Measurements from ENCODE around the gene RHOBTB3. TPM values are rescaled to one million over a fixed set of nuclear protein-coding genes. Genes with fewer than 3 reads are reported as not detected.

Gene RHOBTB3
- total and polyA plus RNA-seq, 2 donors (not counting 3 experiments of a cell fraction or from before 2014, with no cell fraction given) = 44.1 to 52.1 TPM

DNA sequence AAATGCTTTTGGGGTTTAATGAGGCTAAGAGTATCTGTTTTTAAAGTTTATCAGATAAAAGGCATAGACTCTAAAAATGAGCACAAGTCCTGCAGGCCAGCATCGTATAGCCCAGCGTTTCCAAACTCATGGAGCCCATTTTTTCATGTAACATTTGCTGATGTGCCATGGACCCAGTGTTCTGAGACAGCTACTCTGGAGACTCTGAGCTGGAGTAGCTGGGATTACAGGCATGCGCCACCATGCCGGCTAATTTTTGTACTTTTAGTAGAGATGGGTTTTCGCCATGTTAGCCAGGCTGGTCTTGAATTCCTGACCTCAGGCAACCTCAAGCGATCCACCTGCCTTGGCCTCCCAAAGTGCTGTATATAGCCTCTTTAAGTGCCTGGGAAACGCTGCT is 75.6 kb downstream of the RHOBTB3 start:
- Histone ChIP-seq H3K4me2 (ENCODE audit: insufficient read depth, low read length) (no peak overlapping the region), H3K4me3 (replicated peaks in 1 of 3; ENCODE audit: insufficient read depth in 1 of 3, low read depth in 1 of 3, low read length in 3 of 3) (no peak overlapping the region), H4K20me1 (replicated peaks; ENCODE audit: control insufficient read depth, extremely low read depth, insufficient read depth, low read length) (no peaks in the 10 kb centered on the region), H3K27me3 (ENCODE audit: control insufficient read depth in 2 of 2, insufficient read depth in 2 of 2, low read length in 2 of 2) (no peaks in the 10 kb centered on the region), H3K4me1 (ENCODE audit: control insufficient read depth, extremely low read depth, insufficient read depth, low read length) (no peaks in the 10 kb centered on the region), H3K36me3 (ENCODE audit: control insufficient read depth in 2 of 2, extremely low read depth in 1 of 2, insufficient read depth in 2 of 2, low read length in 2 of 2) (no peaks in the 10 kb centered on the region), H3K9me1 (replicated peaks; ENCODE audit: control insufficient read depth, extremely low read depth, insufficient read depth, low read length) (no peaks in the 10 kb centered on the region), H3K79me2 (ENCODE audit: control insufficient read depth, insufficient read depth, low read length) (no peaks in the 10 kb centered on the region), H3K9ac (replicated peaks; ENCODE audit: extremely low read depth, insufficient read depth, low read length) (no peak overlapping the region), H3K27ac (ENCODE audit: insufficient read depth, low read depth, low read length) (no peak overlapping the region), H3K9me3 (replicated peaks; ENCODE audit: control insufficient read depth, insufficient read depth, low read length) (no peaks in the 10 kb centered on the region), H2AFZ (ENCODE audit: low read depth, low read length) (no peak overlapping the region)
- intact Hi-C loops (cut with micrococcal nuclease) (no loop called here), dilution Hi-C loops (cut with MboI; ENCODE audit: extremely low pct_ligation_motif_present, low sequenced_read_pairs) (no loop called here)
- POLR2A ChIA-PET = no interaction called here
- no peak for TF ChIP-seq JUN (IDR thresholded peaks at IDR 0.05; ENCODE audit: borderline replicate concordance, insufficient read depth, insufficient read length, low read depth)
- TF ChIP-seq, protein P1, sequence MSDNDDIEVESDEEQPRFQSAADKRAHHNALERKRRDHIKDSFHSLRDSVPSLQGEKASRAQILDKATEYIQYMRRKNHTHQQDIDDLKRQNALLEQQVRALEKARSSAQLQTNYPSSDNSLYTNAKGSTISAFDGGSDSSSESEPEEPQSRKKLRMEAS (IDR thresholded peaks at IDR 0.05; ENCODE audit: insufficient read depth, insufficient read length) = no peak
- TF ChIP-seq FOS (IDR thresholded peaks at IDR 0.05; ENCODE audit: borderline replicate concordance, insufficient read depth, low read length) = no peak
- TF ChIP-seq MYC (IDR thresholded peaks at IDR 0.05; ENCODE audit: low read depth, low read length) = no peak
- no peak for TF ChIP-seq POLR2AphosphoS5 (IDR thresholded peaks at IDR 0.05; ENCODE audit: insufficient read depth, low read depth, low read length)
- TF ChIP-seq, protein P2, sequence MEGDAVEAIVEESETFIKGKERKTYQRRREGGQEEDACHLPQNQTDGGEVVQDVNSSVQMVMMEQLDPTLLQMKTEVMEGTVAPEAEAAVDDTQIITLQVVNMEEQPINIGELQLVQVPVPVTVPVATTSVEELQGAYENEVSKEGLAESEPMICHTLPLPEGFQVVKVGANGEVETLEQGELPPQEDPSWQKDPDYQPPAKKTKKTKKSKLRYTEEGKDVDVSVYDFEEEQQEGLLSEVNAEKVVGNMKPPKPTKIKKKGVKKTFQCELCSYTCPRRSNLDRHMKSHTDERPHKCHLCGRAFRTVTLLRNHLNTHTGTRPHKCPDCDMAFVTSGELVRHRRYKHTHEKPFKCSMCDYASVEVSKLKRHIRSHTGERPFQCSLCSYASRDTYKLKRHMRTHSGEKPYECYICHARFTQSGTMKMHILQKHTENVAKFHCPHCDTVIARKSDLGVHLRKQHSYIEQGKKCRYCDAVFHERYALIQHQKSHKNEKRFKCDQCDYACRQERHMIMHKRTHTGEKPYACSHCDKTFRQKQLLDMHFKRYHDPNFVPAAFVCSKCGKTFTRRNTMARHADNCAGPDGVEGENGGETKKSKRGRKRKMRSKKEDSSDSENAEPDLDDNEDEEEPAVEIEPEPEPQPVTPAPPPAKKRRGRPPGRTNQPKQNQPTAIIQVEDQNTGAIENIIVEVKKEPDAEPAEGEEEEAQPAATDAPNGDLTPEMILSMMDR (IDR thresholded peaks at IDR 0.05; ENCODE audit: extremely low read depth in 1 of 2, insufficient read depth in 1 of 2, low read depth in 1 of 2, low read length in 2 of 2) = no peak
- no peak for TF ChIP-seq POLR2A (IDR thresholded peaks at IDR 0.05; ENCODE audit: low read depth, low read length)
- TF ChIP-seq GATA2 (IDR thresholded peaks at IDR 0.05; ENCODE audit: insufficient read depth, insufficient read length, low read depth, low read length) = no peak
- no peak for TF ChIP-seq EZH2 (IDR thresholded peaks at IDR 0.05; ENCODE audit: borderline replicate concordance, low read depth, low read length, severe bottlenecking)
- FAIRE-seq (no peak), DNase-seq (ENCODE audit: low read depth, low spot score) (no peak)
- CTCF ChIA-PET = interaction anchor here (1.6 kb wide), 1 partner anchor 17 kb away, joined by 3 read pairs; no protein-coding TSS in a partner anchor
- BruUV-seq (replicated peaks) = no TSS peak

Measured in endothelial cell of umbilical vein (primary cell).